ENCODE measurements around the gene GATM. TPM values are rescaled to one million over a fixed set of nuclear protein-coding genes. Genes with fewer than 3 reads are reported as not detected.
"Not testable (repeated sequence)": the region's sequence is repeated elsewhere in the genome, so short reads cannot be mapped to it uniquely, and the experiment has no call there.

Gene GATM
- total RNA-seq, 4 donors from 2014 or later: 11.1 to 20.7 (median 16.7) TPM

DNA sequence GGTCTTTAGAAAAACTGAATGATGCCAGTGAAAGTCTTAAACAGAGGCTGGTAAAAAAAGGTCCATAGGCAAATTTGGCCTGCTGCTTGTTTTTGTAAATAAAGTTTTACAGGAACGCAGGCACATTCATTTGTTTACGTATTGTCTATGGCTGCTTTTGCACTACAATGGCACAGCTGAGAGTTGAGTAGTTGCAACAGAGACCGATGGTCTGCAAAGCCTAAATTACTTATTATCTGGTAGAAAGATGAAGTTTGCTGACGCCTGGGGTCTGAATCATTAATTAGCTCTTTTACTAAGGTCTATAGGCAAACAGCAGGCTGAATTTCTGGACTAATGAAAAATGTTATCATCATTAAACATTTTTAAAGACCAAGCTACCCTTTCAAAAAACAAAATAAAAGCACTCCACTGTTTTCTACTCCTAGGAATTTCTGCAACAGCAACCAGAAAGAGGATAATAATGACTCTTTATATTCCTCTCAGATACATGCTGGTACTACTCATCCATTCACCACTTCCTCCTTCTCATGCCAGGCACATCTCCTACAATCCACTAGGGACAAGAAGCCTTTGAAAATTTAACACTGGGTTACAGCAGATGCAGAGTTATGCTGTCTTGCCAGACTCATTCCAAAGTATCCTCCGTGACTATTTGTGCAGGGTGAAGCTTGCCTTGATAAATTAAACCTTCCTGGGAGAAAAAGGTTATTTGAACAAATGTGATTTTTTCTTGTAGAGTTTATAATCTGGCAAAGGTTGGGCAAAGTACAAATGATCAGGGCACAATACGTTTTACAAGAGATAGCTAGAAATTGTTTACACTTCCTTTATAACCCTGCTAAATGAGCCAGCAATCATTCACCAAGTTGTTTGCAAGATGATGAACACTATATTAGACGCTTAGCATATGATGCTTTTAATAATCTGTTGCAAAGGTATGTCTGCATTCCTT lies 6.0 kb downstream of the GATM start:
- Histone ChIP-seq H3K4me3 (no peak overlapping the region), H3K4me1 (peaks cover 0 to 14% (median 4%) of the 10 kb centered on the region in 3 donors), H3K36me3 (peaks cover 0 to 15% (median 0%) of the 10 kb centered on the region in 3 donors), H3K27me3 (peaks cover 0 to 10% (median 0%) of the 10 kb centered on the region in 4 donors), H3K9me3 (no peaks in the 10 kb centered on the region), H3K27ac (no peak overlapping the region)
- no peak for TF ChIP-seq POLR2A (IDR thresholded peaks at IDR 0.05)
- TF ChIP-seq, protein P1, sequence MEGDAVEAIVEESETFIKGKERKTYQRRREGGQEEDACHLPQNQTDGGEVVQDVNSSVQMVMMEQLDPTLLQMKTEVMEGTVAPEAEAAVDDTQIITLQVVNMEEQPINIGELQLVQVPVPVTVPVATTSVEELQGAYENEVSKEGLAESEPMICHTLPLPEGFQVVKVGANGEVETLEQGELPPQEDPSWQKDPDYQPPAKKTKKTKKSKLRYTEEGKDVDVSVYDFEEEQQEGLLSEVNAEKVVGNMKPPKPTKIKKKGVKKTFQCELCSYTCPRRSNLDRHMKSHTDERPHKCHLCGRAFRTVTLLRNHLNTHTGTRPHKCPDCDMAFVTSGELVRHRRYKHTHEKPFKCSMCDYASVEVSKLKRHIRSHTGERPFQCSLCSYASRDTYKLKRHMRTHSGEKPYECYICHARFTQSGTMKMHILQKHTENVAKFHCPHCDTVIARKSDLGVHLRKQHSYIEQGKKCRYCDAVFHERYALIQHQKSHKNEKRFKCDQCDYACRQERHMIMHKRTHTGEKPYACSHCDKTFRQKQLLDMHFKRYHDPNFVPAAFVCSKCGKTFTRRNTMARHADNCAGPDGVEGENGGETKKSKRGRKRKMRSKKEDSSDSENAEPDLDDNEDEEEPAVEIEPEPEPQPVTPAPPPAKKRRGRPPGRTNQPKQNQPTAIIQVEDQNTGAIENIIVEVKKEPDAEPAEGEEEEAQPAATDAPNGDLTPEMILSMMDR (IDR thresholded peaks at IDR 0.05): no peak
- no peak for DNase-seq
- intact Hi-C loops (cut with DNase I): no loop called here
- 68 to 72% methylated on average over 7 of the region's 7 CpGs for WGBS, 2 donors

DNA sequence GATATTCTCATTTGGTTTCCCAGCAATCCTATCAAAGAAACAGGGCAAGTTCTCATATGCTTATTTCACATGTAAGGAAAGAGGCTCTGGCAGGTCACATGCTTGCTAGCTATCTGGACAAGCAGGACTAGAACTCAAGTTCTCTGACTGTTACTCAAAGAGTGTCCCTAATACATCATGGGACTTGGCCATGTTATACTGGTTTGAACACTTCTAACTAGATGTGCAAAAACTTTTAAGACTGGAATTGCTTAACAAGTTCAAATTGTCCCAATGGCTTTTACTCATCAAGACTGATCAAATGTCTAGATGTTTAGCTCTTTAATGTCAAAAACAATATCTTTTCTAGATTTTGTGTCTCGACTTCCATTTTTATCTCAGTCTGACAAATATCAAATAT lies 6.8 kb downstream of the GATM start:
- 79 to 90% methylated on average over 1 of the region's 1 CpG for WGBS, 2 donors
- Histone ChIP-seq H3K27me3 (peaks cover 0 to 6% (median 0%) of the 10 kb centered on the region in 4 donors), H3K4me3 (no peak overlapping the region), H3K9me3 (no peaks in the 10 kb centered on the region), H3K27ac (no peak overlapping the region), H3K36me3 (peaks cover 0 to 17% (median 0%) of the 10 kb centered on the region in 3 donors), H3K4me1 (peaks cover 0 to 6% (median 0%) of the 10 kb centered on the region in 3 donors)
- intact Hi-C loops (cut with DNase I): no loop called here
- TF ChIP-seq, protein P1 (IDR thresholded peaks at IDR 0.05): no peak
- TF ChIP-seq POLR2A (IDR thresholded peaks at IDR 0.05): no peak
- no peak for DNase-seq

DNA sequence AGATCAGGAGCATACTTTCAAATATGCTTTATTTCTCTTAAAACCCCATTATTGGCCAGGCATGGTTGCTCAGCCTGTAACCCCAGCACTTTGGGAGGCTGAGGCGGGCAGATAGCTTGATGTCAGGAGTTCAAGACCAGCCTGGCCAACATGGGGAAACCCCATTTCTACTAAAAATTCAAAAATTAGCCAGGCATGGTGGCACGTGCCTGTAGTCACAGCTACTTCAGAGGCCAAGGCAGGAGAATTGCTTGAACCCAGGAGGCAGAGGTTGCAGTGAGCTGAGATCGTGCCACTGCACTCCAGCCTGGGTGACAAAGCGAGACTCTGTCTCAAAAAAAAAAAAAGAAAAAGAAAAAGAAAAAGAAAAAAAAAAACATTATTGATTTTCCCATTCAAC lies 8.3 kb downstream of the GATM start:
- H3K4me1 ChIP-seq; intact Hi-C loops (cut with DNase I); H3K4me3 ChIP-seq; H3K9me3 ChIP-seq; H3K27me3 ChIP-seq; DNase-seq; H3K27ac ChIP-seq: not testable (repeated sequence)
- 86 to 87% methylated on average over 4 of the region's 4 CpGs for WGBS, 2 donors
- peaks cover 0 to 24% (median 0%) of the 10 kb centered on the region in 3 donors for H3K36me3 ChIP-seq

DNA sequence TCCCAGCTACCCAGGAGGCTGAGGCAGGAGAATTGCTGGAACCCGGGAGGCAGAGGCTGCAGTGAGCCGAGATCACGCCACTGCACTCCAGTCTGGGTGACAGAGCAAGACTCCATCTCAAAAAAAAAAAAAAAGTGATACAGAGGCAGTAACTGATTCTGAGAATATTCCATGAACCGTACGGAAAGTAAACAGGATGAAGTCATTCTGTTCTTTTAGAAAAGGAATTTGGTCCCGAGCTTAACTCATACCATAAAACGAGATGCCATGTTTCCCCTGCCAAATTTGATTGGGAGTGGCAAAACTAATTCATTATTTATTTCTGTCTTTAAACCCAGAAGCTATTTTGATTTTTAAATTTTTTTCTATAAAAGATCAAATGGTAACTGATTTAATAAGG lies 11.1 kb downstream of the GATM start:
- H3K4me1 ChIP-seq; H3K9me3 ChIP-seq; H3K4me3 ChIP-seq; DNase-seq; H3K27me3 ChIP-seq; intact Hi-C loops (cut with DNase I): not testable (repeated sequence)
- Histone ChIP-seq H3K27ac (peak overlapping the region in 1 of 4 donors; percentile 30), H3K36me3 (peaks cover 0 to 46% (median 0%) of the 10 kb centered on the region in 3 donors)
- WGBS, 2 donors: 58 to 70% methylated on average over 7 of the region's 7 CpGs

DNA sequence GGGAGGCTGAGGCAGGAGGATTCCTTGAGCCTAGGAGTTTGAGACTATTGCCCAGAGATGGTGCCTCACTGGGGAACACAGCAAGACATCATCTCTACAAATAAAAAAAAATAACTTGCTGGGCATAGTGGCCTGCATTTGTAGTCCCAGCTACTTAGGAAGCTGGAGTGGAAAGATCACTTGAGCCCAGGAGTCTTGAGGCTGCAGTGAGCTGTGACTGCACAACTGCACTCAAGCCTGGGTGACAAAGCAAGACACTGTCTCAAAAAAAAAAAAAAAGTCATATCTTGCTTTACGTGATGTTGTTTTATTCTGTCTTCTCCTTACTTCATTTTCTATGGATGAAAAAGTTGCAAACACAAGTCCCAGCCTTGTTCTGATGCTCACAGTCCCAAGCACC lies 14.1 kb downstream of the GATM start:
- WGBS, 2 donors: 83 to 100% methylated on average over 1 of the region's 1 CpG
- H3K27ac ChIP-seq: no peak overlapping the region
- DNase-seq: no peak
- H3K27me3 ChIP-seq: no peaks in the 10 kb centered on the region
- no peaks in the 10 kb centered on the region for H3K4me1 ChIP-seq
- TF ChIP-seq, protein P1 (IDR thresholded peaks at IDR 0.05): no peak
- TF ChIP-seq POLR2A (IDR thresholded peaks at IDR 0.05): no peak
- intact Hi-C loops (cut with DNase I): no loop called here
- no peaks in the 10 kb centered on the region for H3K9me3 ChIP-seq
- H3K36me3 ChIP-seq: peaks cover 0 to 62% (median 0%) of the 10 kb centered on the region in 3 donors
- H3K4me3 ChIP-seq: no peak overlapping the region

DNA sequence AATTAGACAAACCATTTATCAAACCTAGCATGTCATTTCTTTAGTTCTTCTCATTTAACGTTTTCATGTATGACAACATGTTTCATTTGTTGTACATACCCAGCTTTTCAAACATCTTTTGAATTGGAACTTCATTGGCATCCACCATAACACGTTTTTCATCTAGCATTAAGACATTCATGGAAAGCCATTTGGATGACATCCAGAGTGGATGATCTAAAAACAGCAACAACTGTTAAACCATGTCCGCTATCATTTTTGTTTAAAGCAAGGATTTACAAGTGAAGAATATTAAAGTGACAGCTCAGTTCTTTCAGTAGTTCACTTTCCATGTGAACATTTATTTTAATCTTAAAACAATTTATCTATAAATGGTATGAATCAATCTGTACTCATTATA lies 14.5 kb downstream of the GATM start:
- intact Hi-C loops (cut with DNase I): no loop called here
- Histone ChIP-seq H3K4me1 (no peaks in the 10 kb centered on the region), H3K4me3 (no peak overlapping the region), H3K36me3 (peaks cover 0 to 62% (median 0%) of the 10 kb centered on the region in 3 donors), H3K27me3 (no peaks in the 10 kb centered on the region), H3K27ac (no peak overlapping the region), H3K9me3 (no peaks in the 10 kb centered on the region)
- TF ChIP-seq, protein P1 (IDR thresholded peaks at IDR 0.05): no peak
- no peak for TF ChIP-seq POLR2A (IDR thresholded peaks at IDR 0.05)
- no peak for DNase-seq
- WGBS, 2 donors: 38 to 48% methylated on average over 3 of the region's 3 CpGs

Data from esophagus squamous epithelium (tissue), 5 donors.